K562 (cell line): ENCODE results near the gene E2F7. TPM values are rescaled to one million over a fixed set of nuclear protein-coding genes. Genes with fewer than 3 reads are reported as not detected.

ENCODE experiments used
- ATAC-seq: fragments of 200-7000 bp; cut with Tn5 transposase; 3 replicates; pipeline ENCODE4 v1.9.1; 2020; ENCODE audit warnings: moderate library complexity
- BruUV-seq: library from RNA; stranded (reverse); fragments of 400-500 nt; replicated peaks from 2 replicates; lab custom pipeline; 2021; lab: Mats Ljungman, UMichigan
- CTCF ChIA-PET: fragments of 300-600 bp; formaldehyde crosslinking; extraction: SDS; loops from one replicate; lab custom pipeline; 2021; ENCODE audit warnings: low intra/inter-chr PET ratio; lab: Yijun Ruan, JAX
- POLR2A ChIA-PET: fragments of 300-600, 350-650 bp; sonication (Branson Sonifier 250); formaldehyde crosslinking; extraction: SDS; loops from one replicate; lab custom pipeline; 2021; ENCODE audit warnings: antibody characterized with exemption, inconsistent platforms; lab: Yijun Ruan, JAX
- DNase-seq, 4 experiments: peaks; one replicate each; pipeline versions ENCODE4 v3.0.0 to v3.0.0-alpha.2; 2011 to 2018; ENCODE audit warnings: low spot score in 3 of 4, mixed read lengths in 3 of 4; ENCODE audit errors: extremely low read depth in 1 of 4
- FAIRE-seq: peaks from 2 replicates; lab custom pipeline; 2011; peaks lifted over from hg19 to GRCh38; lab: Jason Lieb, UNC
- H2AFZ ChIP-seq: 2 replicates; pipeline ENCODE4 v1.6.0; 2011; ENCODE audit warnings: low read depth, low read length, control low read depth, inconsistent platforms
- H3K27ac ChIP-seq: fragments of 200-600 bp; 3 replicates; pipeline ENCODE4 v1.8.0; 2011; ENCODE audit warnings: low read depth, mild to moderate bottlenecking, control low read depth, inconsistent platforms, low read length, moderate library complexity, mixed read lengths; ENCODE audit errors: extremely low read depth
- H3K27me3 ChIP-seq, 2 experiments: fragments of 300-600 bp in 1 of 2; 2 replicates in 1 of 2; 3 replicates in 1 of 2; pipeline versions ENCODE4 v1.6.0 to v1.8.0; 2011; ENCODE audit warnings: inconsistent platforms in 2 of 2, low read length in 2 of 2, mild to moderate bottlenecking in 1 of 2, mixed read lengths in 1 of 2, moderate library complexity in 1 of 2; ENCODE audit not compliant: control insufficient read depth in 2 of 2, insufficient read depth in 2 of 2
- H3K36me3 ChIP-seq: fragments of 300-600 bp; 3 replicates; pipeline ENCODE4 v1.8.0; 2011; ENCODE audit warnings: mild to moderate bottlenecking, low read length, inconsistent platforms; ENCODE audit not compliant: control insufficient read depth, insufficient read depth
- H3K4me1 ChIP-seq, 2 experiments: fragments of 200-600 bp in 1 of 2; replicated peaks in 1 of 2; 2 replicates in 1 of 2; 3 replicates in 1 of 2; pipeline versions ENCODE4 v1.5.1 to v1.8.0; 2011; ENCODE audit warnings: inconsistent platforms in 2 of 2, low read length in 2 of 2, mild to moderate bottlenecking in 1 of 2, mixed read lengths in 1 of 2, moderate library complexity in 1 of 2; ENCODE audit not compliant: control insufficient read depth in 2 of 2, insufficient read depth in 2 of 2
- H3K4me2 ChIP-seq: 2 replicates; pipeline ENCODE4 v1.6.1; 2011; ENCODE audit warnings: low read length, control low read depth, inconsistent platforms, mixed read lengths; ENCODE audit not compliant: insufficient read depth
- H3K4me3 ChIP-seq: fragments of 200-600 bp; sonication (generic), shearing (Covaris generic); 2 replicates; pipeline ENCODE4 v1.5.1; 2016; ENCODE audit warnings: control low read depth, inconsistent platforms
- H3K79me2 ChIP-seq: fragments of 200-600 bp; 3 replicates; pipeline ENCODE4 v1.8.0; 2011; ENCODE audit warnings: low read length, inconsistent platforms; ENCODE audit not compliant: control insufficient read depth, insufficient read depth
- H3K9ac ChIP-seq, 2 experiments: 2 replicates each; pipeline versions ENCODE4 v1.6.0 to v1.6.1; 2011; ENCODE audit warnings: low read depth in 2 of 2, low read length in 2 of 2, control low read depth in 1 of 2, inconsistent platforms in 1 of 2, mild to moderate bottlenecking in 1 of 2, mixed read lengths in 1 of 2; ENCODE audit not compliant: insufficient read depth in 1 of 2
- H3K9me1 ChIP-seq: one replicate; pipeline ENCODE4 v1.6.0; 2011; ENCODE audit warnings: inconsistent platforms, mild to moderate bottlenecking, low read length, moderate library complexity; ENCODE audit not compliant: control insufficient read depth, insufficient read depth
- H3K9me3 ChIP-seq: replicated peaks from 2 replicates; pipeline ENCODE4 v1.5.1; 2011; ENCODE audit warnings: low read depth, low read length, inconsistent platforms; ENCODE audit not compliant: control insufficient read depth, insufficient read depth
- H4K20me1 ChIP-seq: replicated peaks from 2 replicates; pipeline ENCODE4 v1.6.1; 2011; ENCODE audit warnings: low read length, inconsistent platforms, mixed read lengths; ENCODE audit not compliant: control insufficient read depth, insufficient read depth
- ATF7 ChIP-seq: fragments of 450-650 bp; IDR thresholded peaks from 2 replicates; pipeline ENCODE4 v1.7.1; 2014; ENCODE audit warnings: mild to moderate bottlenecking, moderate library complexity
- BRF1 ChIP-seq: IDR thresholded peaks from 3 replicates; pipeline ENCODE4 v1.6.1; 2011; ENCODE audit warnings: borderline replicate concordance, mild to moderate bottlenecking; ENCODE audit not compliant: insufficient read length; ENCODE audit errors: extremely low read depth
- CBFA2T2 ChIP-seq: fragments of 450-650 bp; conservative IDR thresholded peaks from 2 replicates; pipeline ENCODE4 v1.6.1; 2017; ENCODE audit warnings: mild to moderate bottlenecking
- CEBPB ChIP-seq: fragments of 450-650 bp; IDR thresholded peaks from 2 replicates; pipeline ENCODE4 v1.6.1; 2016; ENCODE audit warnings: missing genetic modification characterization, missing compliant biosample characterization
- CEBPG ChIP-seq, 3 experiments: fragments of 200-800 bp in 1 of 3; sonication (Bioruptor generic) in 1 of 3; sonication (generic) in 1 of 3; formaldehyde crosslinking in 1 of 3; IDR thresholded peaks in 2 of 3; conservative IDR thresholded peaks in 1 of 3; 2 replicates each; pipeline versions ENCODE4 v1.6.1 to v1.8.0; 2016 to 2022; ENCODE audit warnings: missing compliant biosample characterization in 2 of 3, missing genetic modification characterization in 2 of 3, mild to moderate bottlenecking in 1 of 3, missing genetic modification reagents in 1 of 3
- COPS2 ChIP-seq: fragments of 450-650 bp; conservative IDR thresholded peaks from 2 replicates; pipeline ENCODE4 v1.6.1; 2016; ENCODE audit warnings: mild to moderate bottlenecking, moderate library complexity
- CXXC5 ChIP-seq: fragments of 250-450 bp; sonication (Bioruptor Pico); IDR thresholded peaks from 2 replicates; pipeline ENCODE4 v1.8.0; 2022; ENCODE audit warnings: inconsistent platforms, mild to moderate bottlenecking, moderate library complexity
- DIDO1 ChIP-seq: fragments of 450-650 bp; IDR thresholded peaks from 2 replicates; pipeline ENCODE4 v1.6.1; 2016; ENCODE audit warnings: low read depth, missing biosample characterization, missing genetic modification characterization
- FOSL1 ChIP-seq: fragments of 200-800 bp; sonication (Bioruptor generic); conservative IDR thresholded peaks from 2 replicates; pipeline ENCODE4 v1.6.1; 2016; ENCODE audit warnings: missing genetic modification characterization, missing compliant biosample characterization
- JUN ChIP-seq, 2 experiments: sonication (generic) in 1 of 2; formaldehyde crosslinking in 1 of 2; IDR thresholded peaks; 2 replicates each; pipeline versions ENCODE4 v1.6.1 to v1.8.0; 2012 to 2022; ENCODE audit warnings: borderline replicate concordance in 2 of 2, mild to moderate bottlenecking in 2 of 2, improper control_type of control experiment in 1 of 2, low read depth in 1 of 2, low read length in 1 of 2, missing genetic modification reagents in 1 of 2
- JUNB ChIP-seq: fragments of 450-650 bp; formaldehyde crosslinking; conservative IDR thresholded peaks from 2 replicates; pipeline ENCODE4 v1.4.0; 2020; ENCODE audit warnings: mild to moderate bottlenecking
- JUND ChIP-seq, 2 experiments: IDR thresholded peaks; 2 replicates in 1 of 2; 3 replicates in 1 of 2; pipeline ENCODE4 v1.6.1; 2011; ENCODE audit warnings: borderline replicate concordance in 2 of 2, low read depth in 2 of 2, low read length in 2 of 2, improper control_type of control experiment in 1 of 2, missing biosample characterization in 1 of 2, missing genetic modification characterization in 1 of 2, missing genetic modification reagents in 1 of 2
- MCM5 ChIP-seq: fragments of 450-650 bp; IDR thresholded peaks from 2 replicates; pipeline ENCODE4 v1.6.1; 2016; ENCODE audit warnings: low read depth
- MEF2A ChIP-seq: IDR thresholded peaks from 2 replicates; pipeline ENCODE4 v1.6.1; 2011; ENCODE audit warnings: low read depth, mild to moderate bottlenecking, low read length, moderate library complexity; ENCODE audit not compliant: control insufficient read depth
- NFE2L1 ChIP-seq: fragments of 450-650 bp; IDR thresholded peaks from 2 replicates; pipeline ENCODE4 v1.6.1; 2016; ENCODE audit warnings: missing genetic modification characterization, low read depth, mild to moderate bottlenecking, missing compliant biosample characterization, moderate library complexity, borderline replicate concordance
- POLR2A ChIP-seq: fragments of 450-650 bp; conservative IDR thresholded peaks from 2 replicates; pipeline ENCODE4 v1.6.1; 2016
- PYGO2 ChIP-seq: fragments of 450-650 bp; IDR thresholded peaks from 2 replicates; pipeline ENCODE4 v1.6.1; 2016; ENCODE audit warnings: mild to moderate bottlenecking, missing genetic modification characterization, moderate library complexity, missing compliant biosample characterization
- RBM34 ChIP-seq: fragments of 200-400 bp; formaldehyde crosslinking; IDR thresholded peaks from 2 replicates; pipeline ENCODE4 v1.6.1; 2018; ENCODE audit warnings: low read length, borderline replicate concordance; ENCODE audit not compliant: insufficient read depth
- SIN3B ChIP-seq: fragments of 450-650 bp; IDR thresholded peaks from 2 replicates; pipeline ENCODE4 v1.6.1; 2017; ENCODE audit warnings: low read depth, mild to moderate bottlenecking, moderate library complexity
- THRAP3 ChIP-seq: fragments of 450-650 bp; IDR thresholded peaks from 2 replicates; pipeline ENCODE4 v1.6.1; 2016; ENCODE audit warnings: mild to moderate bottlenecking, inconsistent platforms, borderline replicate concordance
- ZFX ChIP-seq: sonication (generic); formaldehyde crosslinking; IDR thresholded peaks from 2 replicates; pipeline ENCODE4 v1.8.0; 2022; ENCODE audit warnings: mild to moderate bottlenecking, missing genetic modification reagents, moderate library complexity
- ZNF717 ChIP-seq: fragments of 250-450 bp; sonication (Bioruptor Pico); IDR thresholded peaks from 2 replicates; pipeline ENCODE4 v1.5.0; 2021
- WGBS: fragments of 100-300 bp; shearing (Covaris generic); methylation state at CpG from one replicate; pipeline ENCODE4 v1.1.6; 2016; ENCODE audit warnings: low coverage, mixed read lengths; ENCODE audit not compliant: insufficient coverage; ENCODE audit errors: missing lambda C conversion rate; 5-methylcytosine and 5-hydroxymethylcytosine counted together
- in situ Hi-C: fragments of 300-500 bp; cut with MboI; formaldehyde crosslinking; loops from 4 replicates; pipeline ENCODE4 v1.15.0; 2018; ENCODE audit warnings: inconsistent platforms, mixed read lengths
- intact Hi-C: fragments of 100-400 bp; cut with micrococcal nuclease; formaldehyde crosslinking; loops from 2 replicates; pipeline ENCODE4 v1.14.2; 2022
- polyA plus RNA-seq, 8 experiments: library from polyadenylated mRNA; depleted of rRNA in 4 of 8; stranded (reverse) in 5 of 8; unstranded in 3 of 8; fragments of >200 nt; fragmentation: Nextera tagmentation in 2 of 8; fragmentation: Illumina TruSeq in 1 of 8; extraction: Ambion mirVana in 2 of 8; extraction: Trizol in 1 of 8; gene quantifications; 2 replicates each; pipeline versions ENCODE4 v1.2.1 to v1.2.3, GENCODE V29; 2011 to 2014; ENCODE audit warnings: inconsistent platforms in 1 of 8, missing spikeins in 1 of 8
- total RNA-seq, 7 experiments: library from RNA; depleted of rRNA in 6 of 7; stranded (reverse); fragments of >200 nt in 6 of 7; fragmentation: Illumina TruSeq in 2 of 7; extraction: Trizol in 2 of 7; gene quantifications; 2 replicates each; pipeline versions ENCODE4 v1.2.1 to v1.2.3, GENCODE V29; 2011 to 2021; ENCODE audit warnings: low replicate concordance in 1 of 7
- TF ChIP-seq, protein P1 (sequence below): fragments of 450-650 bp; IDR thresholded peaks from one replicate; pipeline ENCODE4 v1.6.1; 2018; ENCODE audit warnings: mild to moderate bottlenecking, moderate library complexity; ENCODE audit not compliant: partially characterized antibody

The E2F7 gene
- total and polyA plus RNA-seq, 9 of the 15 experiments (the other 6 are each of a cell fraction or from before 2014, with no cell fraction given): 3.4 to 13.6 (median 8.1) TPM

DNA sequence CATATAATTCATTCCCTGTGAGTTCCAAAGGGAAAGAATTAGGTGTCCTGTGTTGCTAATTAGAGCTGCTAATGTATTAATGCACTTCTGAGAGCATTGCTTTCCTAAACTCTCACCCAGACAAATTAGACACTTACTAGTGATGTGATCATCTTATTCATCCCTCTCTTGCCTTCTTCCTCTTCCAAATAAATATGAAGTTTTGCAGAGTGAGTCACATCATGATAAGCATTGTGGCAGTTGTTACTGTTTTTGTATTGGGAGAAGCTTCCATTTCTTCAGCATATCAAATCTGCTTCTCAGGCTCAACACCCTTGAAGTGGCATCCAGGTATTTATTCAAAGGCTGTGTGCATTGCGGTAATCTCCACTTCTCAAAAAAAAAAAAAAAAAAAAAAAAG is 37.3 kb upstream of the E2F7 start (continued):
- TF ChIP-seq ZFX (CRISPR knock-in tag) (no peak), CBFA2T2 (no peak), FOSL1 (tag) (peak; percentile 87), MCM5 (no peak), JUN (IDR thresholded peaks at IDR 0.05; ENCODE audit: borderline replicate concordance, low read depth, low read length) (peak; percentile 57; the same call in 1 of the 2 replicates), JUN (CRISPR knock-in tag; IDR thresholded peaks at IDR 0.05; ENCODE audit: borderline replicate concordance) (no peak), POLR2A (no peak), JUND (IDR thresholded peaks at IDR 0.05; ENCODE audit: borderline replicate concordance, low read depth, low read length) (peak; percentile 83), JUND (tag; IDR thresholded peaks at IDR 0.05; ENCODE audit: borderline replicate concordance, low read depth, low read length) (peak; percentile 86), ATF7 (no peak)
- TF ChIP-seq, protein P1, sequence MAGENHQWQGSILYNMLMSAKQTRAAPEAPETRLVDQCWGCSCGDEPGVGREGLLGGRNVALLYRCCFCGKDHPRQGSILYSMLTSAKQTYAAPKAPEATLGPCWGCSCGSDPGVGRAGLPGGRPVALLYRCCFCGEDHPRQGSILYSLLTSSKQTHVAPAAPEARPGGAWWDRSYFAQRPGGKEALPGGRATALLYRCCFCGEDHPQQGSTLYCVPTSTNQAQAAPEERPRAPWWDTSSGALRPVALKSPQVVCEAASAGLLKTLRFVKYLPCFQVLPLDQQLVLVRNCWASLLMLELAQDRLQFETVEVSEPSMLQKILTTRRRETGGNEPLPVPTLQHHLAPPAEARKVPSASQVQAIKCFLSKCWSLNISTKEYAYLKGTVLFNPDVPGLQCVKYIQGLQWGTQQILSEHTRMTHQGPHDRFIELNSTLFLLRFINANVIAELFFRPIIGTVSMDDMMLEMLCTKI: no peak

DNA sequence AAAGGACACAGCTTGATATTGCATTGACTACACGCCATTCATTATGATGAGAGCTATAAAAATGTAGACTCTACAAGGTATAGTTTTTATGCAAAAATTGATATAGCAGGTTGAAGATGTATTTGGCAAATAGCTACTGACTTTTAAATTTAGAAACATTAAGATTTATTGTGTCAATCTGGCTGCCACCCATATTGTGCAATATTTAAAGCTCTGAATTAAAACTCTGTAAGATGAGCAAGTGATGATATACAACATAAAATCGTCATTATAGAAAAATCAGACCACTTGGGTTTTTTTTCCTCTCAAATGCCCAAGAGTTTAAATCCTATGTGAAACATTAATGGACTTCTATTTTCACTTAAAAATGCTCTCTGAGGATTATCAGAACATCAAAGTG is 36.8 kb upstream of the E2F7 start:
- Histone ChIP-seq H3K9me1 (no peaks in the 10 kb centered on the region), H3K9me3 (no peaks in the 10 kb centered on the region), H3K36me3 (no peaks in the 10 kb centered on the region), H3K27me3 (no peaks in the 10 kb centered on the region), H4K20me1 (no peaks in the 10 kb centered on the region), H2AFZ (no peak overlapping the region), H3K4me3 (no peak overlapping the region), H3K27ac (no peak overlapping the region), H3K4me1 (no peaks in the 10 kb centered on the region), H3K9ac (no peak overlapping the region), H3K4me2 (no peak overlapping the region), H3K79me2 (no peaks in the 10 kb centered on the region)
- POLR2A ChIA-PET: no interaction called here
- DNase-seq (no peak), FAIRE-seq (no peak), ATAC-seq (no peak)
- in situ Hi-C loops (no loop called here), intact Hi-C loops (no loop called here)
- WGBS: 0% methylated on average over 2 of the region's 2 CpGs
- no peak for TF ChIP-seq SIN3B
- TF ChIP-seq THRAP3: no peak
- TF ChIP-seq CEBPB (tag): peak; percentile 47
- TF ChIP-seq ZNF717: no peak
- no peak for TF ChIP-seq COPS2
- TF ChIP-seq PYGO2 (tag): no peak
- TF ChIP-seq RBM34: no peak
- no peak for TF ChIP-seq CXXC5 (CRISPR knock-in tag)
- TF ChIP-seq JUNB (CRISPR knock-in tag): no peak
- TF ChIP-seq DIDO1 (tag): no peak
- TF ChIP-seq MEF2A: no peak
- no peak for TF ChIP-seq BRF1
- no peak for TF ChIP-seq CEBPG (CRISPR knock-in tag; IDR thresholded peaks at IDR 0.05)
- peak; percentile 30 to 51; a peak in 2 of 4 replicates for TF ChIP-seq CEBPG (tag; conservative IDR thresholded peaks at IDR 0.05 in 1 of 2, IDR thresholded peaks at IDR 0.05 in 1 of 2)
- no peak for TF ChIP-seq NFE2L1
- CTCF ChIA-PET: no interaction called here
- BruUV-seq: no TSS peak
